HG02763 (cell line): Measurements from ENCODE around the gene MRNIP.

Source experiments
- ATAC-seq: cut with Tn5 transposase; IDR thresholded peaks from one replicate; pipeline ENCODE4 v1.9.1; 2021; ENCODE audit warnings: mild to moderate bottlenecking, moderate library complexity; ENCODE audit not compliant: unreplicated experiment

Gene MRNIP

GRCh38 chr5:179858586-179859427 is at the start of gene MRNIP:
TSS of gene MRNIP (minus strand) at chr5:179858817. CDS start at chr5:179858796, 21 bp downstream.
- peak; percentile 96 for ATAC-seq

- ATAC-seq, result peak; percentile 83
Measured at GRCh38 chr5:179907556-179908324, 49.1 kb upstream of the MRNIP start, which contains the start of gene TBC1D9B. TSS of gene TBC1D9B (minus strand) at chr5:179907897. CDS start at chr5:179907821, 76 bp downstream.

- ATAC-seq, result peak; percentile 3
Measured at GRCh38 chr5:179906795-179907555, 48.4 kb upstream of the MRNIP start.

GRCh38 chr5:179906294-179906794 is 47.7 kb upstream of the MRNIP start:
- no peak for ATAC-seq

GRCh38 chr5:179905161-179905560 is 46.5 kb upstream of the MRNIP start:
- ATAC-seq, result no peak

- ATAC-seq, result no peak
Measured at GRCh38 chr5:179904463-179905160, 46.0 kb upstream of the MRNIP start.

- no peak for ATAC-seq
Measured at GRCh38 chr5:179902763-179903158, 44.1 kb upstream of the MRNIP start.

GRCh38 chr5:179901915-179902762 is 43.5 kb upstream of the MRNIP start:
- ATAC-seq, result no peak

- ATAC-seq, result no peak
Measured at GRCh38 chr5:179901462-179901861, 42.8 kb upstream of the MRNIP start.

- ATAC-seq, result no peak
Measured at GRCh38 chr5:179900711-179901110, 42.1 kb upstream of the MRNIP start.

GRCh38 chr5:179900206-179900605 is 41.6 kb upstream of the MRNIP start:
- no peak for ATAC-seq

- no peak for ATAC-seq
Measured at GRCh38 chr5:179895861-179896260, 37.2 kb upstream of the MRNIP start.

- ATAC-seq, result no peak
Measured at GRCh38 chr5:179893958-179894895, 35.6 kb upstream of the MRNIP start.

- ATAC-seq, result no peak
Measured at GRCh38 chr5:179893076-179893957, 34.7 kb upstream of the MRNIP start.

- no peak for ATAC-seq
Measured at GRCh38 chr5:179892255-179892654, 33.6 kb upstream of the MRNIP start.

GRCh38 chr5:179890751-179891682 is 32.4 kb upstream of the MRNIP start:
- ATAC-seq, result no peak
